Cardiac fibroblast (primary cell): ENCODE data around the gene SLC38A2.
A peak's percentile ranks its signal among the peaks of the same experiment; 100 is the strongest.

ENCODE experiments used
- DNase-seq, 2 donors: peaks; one replicate each; pipeline versions ENCODE4 v3.0.0 to v3.0.0-alpha.2; 2010; ENCODE audit warnings: low read depth in 2 of 2
- H3K4me3 ChIP-seq, 2 donors: replicated peaks in 1 of 2; 1 replicate in 1 of 2; 2 replicates in 1 of 2; pipeline ENCODE4 v1.5.1; 2011; ENCODE audit warnings: low read depth in 2 of 2, low read length in 2 of 2, mild to moderate bottlenecking in 2 of 2, moderate library complexity in 1 of 2
- TF ChIP-seq, protein P1 (sequence below): IDR thresholded peaks from one replicate; pipeline ENCODE4 v1.5.1; 2011; ENCODE audit warnings: low read depth, mild to moderate bottlenecking, low read length, inconsistent platforms

The SLC38A2 gene

DNA sequence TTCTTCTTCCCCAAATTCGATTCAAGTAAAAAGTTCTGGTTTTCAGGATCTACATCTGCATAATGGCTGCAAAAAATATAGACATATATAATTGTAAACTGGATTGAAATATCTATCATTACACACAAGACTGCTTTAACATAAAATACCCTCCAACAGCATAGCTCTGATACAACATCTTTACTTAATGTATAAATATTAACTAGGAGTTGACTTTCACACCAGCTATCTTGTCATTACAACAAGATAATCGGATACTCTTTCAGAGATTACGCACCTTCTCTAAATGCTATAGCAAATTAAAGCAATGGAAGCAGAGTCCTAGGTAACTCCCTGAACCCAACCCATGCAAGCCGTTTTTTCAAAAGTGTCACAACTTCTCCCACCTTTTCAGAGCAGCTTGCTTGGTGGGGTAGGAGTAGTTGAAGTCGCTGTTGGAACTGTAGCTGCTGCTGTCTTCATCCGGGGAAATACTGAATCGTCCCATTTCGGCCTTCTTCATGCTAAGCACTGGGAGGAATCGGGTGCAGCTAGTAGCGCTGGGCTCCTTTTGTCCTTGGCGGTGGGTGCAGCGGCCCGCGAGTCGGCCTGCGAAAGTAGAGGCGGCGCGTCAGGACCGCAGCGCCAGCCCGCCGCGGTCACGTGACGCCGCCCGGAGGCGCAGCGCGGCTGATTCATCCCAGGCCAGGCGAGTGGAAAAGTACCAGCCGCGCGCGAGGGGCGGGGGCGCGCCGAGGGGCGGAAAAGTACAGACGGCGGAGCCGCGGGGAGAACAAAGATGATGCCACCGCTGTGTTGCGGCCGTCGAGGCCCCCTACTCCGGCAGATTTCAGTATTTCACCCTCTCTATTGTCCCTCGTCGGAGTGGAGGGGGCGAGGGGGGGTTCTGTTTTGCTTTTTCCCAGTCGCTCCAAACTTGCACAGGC lies 1.5 kb downstream of the SLC38A2 start:
- TF ChIP-seq, protein P1, sequence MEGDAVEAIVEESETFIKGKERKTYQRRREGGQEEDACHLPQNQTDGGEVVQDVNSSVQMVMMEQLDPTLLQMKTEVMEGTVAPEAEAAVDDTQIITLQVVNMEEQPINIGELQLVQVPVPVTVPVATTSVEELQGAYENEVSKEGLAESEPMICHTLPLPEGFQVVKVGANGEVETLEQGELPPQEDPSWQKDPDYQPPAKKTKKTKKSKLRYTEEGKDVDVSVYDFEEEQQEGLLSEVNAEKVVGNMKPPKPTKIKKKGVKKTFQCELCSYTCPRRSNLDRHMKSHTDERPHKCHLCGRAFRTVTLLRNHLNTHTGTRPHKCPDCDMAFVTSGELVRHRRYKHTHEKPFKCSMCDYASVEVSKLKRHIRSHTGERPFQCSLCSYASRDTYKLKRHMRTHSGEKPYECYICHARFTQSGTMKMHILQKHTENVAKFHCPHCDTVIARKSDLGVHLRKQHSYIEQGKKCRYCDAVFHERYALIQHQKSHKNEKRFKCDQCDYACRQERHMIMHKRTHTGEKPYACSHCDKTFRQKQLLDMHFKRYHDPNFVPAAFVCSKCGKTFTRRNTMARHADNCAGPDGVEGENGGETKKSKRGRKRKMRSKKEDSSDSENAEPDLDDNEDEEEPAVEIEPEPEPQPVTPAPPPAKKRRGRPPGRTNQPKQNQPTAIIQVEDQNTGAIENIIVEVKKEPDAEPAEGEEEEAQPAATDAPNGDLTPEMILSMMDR = no peak
- H3K4me3 ChIP-seq = peak overlapping the region; percentile 85 to 92
- DNase-seq = peak; percentile 83 to 91

DNA sequence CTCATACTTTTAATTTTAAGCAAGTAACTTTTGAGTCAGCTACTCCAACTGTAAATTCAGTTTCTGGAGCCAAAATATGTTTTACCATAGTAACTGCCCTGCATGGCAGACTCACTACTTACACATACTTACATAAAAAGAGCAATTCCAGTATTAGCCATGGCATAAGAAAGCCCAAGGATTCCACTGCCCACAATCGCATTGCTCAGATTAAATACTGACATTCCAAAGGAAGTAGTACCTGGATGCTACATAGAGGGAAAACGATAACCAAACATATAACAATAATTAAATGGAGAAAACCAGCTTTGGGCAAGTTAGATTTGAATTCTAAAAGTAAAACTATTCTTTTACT lies 2.2 kb downstream of the SLC38A2 start:
- TF ChIP-seq, protein P1 = no peak

DNA sequence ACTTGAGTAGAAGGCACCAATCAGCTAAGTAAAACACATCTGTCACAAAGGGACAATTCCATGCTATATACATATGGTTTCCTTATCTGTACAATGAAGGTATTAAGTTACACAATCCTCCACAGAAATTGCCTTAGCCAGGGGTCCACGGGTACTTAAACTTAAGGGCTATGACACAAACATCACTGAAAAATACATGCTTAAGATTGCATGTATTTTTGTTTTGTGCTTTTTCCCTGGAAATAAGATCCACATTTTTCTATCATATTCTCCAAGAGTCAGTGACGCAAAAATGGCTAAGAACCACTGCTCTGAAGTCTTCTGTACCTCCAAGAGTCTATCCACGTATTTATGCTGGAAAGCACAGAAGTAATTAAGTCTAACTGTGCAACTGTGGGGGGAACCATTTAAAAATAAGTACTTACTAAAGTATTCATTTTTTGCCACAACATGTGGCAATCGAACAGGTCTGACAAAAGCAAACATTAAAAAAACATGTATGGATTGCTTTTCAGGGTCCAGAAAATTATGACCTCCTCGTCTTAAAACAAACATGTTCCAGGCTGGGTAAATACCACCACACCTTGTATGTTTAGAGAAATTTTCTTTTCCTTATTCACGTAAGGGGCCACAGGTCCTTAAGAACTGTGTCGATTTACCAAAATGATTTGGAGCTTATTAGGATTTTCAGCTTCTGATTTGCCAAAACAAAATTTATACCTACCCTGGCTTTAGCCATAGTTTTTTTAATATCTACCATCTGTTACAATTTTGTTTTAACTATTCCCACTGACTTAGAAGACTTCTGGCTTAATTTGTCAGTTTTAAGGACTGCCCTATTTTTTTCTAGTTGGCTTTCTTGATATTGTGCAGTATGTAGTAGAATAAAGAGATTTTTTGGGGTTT lies 2.8 kb downstream of the SLC38A2 start:
- peak overlapping the region; percentile 85 to 92 for H3K4me3 ChIP-seq
- peak; percentile 47 to 58 for DNase-seq
- TF ChIP-seq, protein P1 = no peak

More for the DNA sequence above, 2.2 kb downstream of the SLC38A2 start:
- peak overlapping the region; percentile 85 to 92 for H3K4me3 ChIP-seq
- DNase-seq = peak; percentile 36 to 42

DNA sequence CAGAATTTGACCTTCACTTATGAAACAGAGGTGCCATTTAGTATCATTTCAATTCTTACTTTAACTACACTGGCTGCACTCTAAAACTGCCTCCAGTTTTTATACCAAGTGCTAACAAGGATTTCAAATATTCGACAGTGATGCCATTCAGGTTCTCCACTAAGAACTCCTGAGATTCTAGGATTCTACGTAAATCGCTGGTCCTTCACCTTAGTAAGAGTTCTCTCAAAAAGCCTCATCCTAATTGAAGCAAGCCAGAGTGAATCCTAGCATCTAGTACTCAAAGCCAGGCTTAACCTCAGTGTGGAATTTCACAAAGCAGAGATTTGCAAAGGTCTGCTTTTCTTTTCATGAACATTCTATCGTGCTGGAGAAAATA lies 3.5 kb downstream of the SLC38A2 start:
- peak overlapping the region; percentile 85 to 92 for H3K4me3 ChIP-seq
- DNase-seq = peak in 1 of 2 donors; percentile 32
- TF ChIP-seq, protein P1 = no peak

DNA sequence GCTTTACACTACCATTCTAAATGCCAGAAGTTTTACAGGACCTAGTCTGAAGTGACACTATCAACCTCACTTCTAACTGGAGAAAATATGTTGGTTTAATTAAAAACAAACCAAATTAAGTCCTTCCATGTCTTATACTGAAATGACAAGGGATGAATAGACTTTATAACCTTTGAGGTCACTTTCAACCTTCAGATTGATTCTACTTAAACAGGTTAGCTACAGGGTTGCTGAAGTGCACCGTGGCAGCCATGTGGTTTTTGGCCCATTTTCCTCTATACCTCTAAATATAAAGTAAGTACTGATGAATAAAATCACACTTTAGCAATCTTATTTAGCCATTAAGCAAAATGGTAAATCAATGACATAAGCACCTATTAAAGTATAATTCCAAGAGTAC lies 3.9 kb downstream of the SLC38A2 start:
- TF ChIP-seq, protein P1 = no peak
- H3K4me3 ChIP-seq = peak overlapping the region; percentile 85 to 92
- peak in 1 of 2 donors; percentile 38 for DNase-seq

DNA sequence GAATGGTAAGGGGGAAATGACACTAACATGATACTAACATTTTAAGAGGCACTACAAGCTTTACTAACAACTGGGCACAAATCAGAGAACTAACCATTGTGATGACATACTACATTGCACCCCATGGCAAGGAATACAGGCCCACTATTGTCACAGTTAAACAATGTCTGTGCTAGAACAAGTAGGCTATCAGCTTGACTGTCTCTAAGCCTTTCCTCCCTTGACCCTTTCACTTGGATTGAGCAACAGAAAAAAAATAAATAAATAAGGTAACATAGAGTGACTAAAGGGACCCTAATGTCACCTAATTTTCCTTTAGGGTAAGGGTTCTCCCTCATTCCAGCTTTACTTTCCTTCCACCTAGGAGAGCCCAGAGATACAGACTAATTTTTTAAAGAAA lies 4.4 kb downstream of the SLC38A2 start:
- TF ChIP-seq, protein P1 = no peak
- DNase-seq = peak; percentile 44 to 53
- peak overlapping the region; percentile 85 to 92 for H3K4me3 ChIP-seq
